Activated naive CD4-positive, alpha-beta T cell treated with anti-CD3 and anti-CD28 coated beads for 36 hours (primary cell): ENCODE data around the gene MAST2. TPM values are rescaled to one million over a fixed set of nuclear protein-coding genes. Genes with fewer than 3 reads are reported as not detected.

Experiments
- CTCF ChIA-PET: fragments of 350-600 bp; sonication (Branson Sonifier 250); formaldehyde crosslinking; loops from one replicate; lab custom pipeline; 2021; ENCODE audit warnings: antibody characterized with exemption; lab: Charles Lee
- DNase-seq: peaks from one replicate; pipeline ENCODE4 v3.0.0-alpha.2; 2020
- H3K27ac Mint-ChIP-seq: one replicate; pipeline ENCODE4 v1.8.0; 2021; ENCODE audit warnings: mild to moderate bottlenecking, mixed read lengths
- H3K27me3 Mint-ChIP-seq: one replicate; pipeline ENCODE4 v1.8.0; 2021; ENCODE audit warnings: low read depth, mixed read lengths
- H3K36me3 Mint-ChIP-seq: one replicate; pipeline ENCODE4 v1.8.0; 2021; ENCODE audit warnings: low read depth, mixed read lengths
- H3K4me1 Mint-ChIP-seq: one replicate; pipeline ENCODE4 v1.8.0; 2021; ENCODE audit warnings: low read depth, mixed read lengths
- H3K4me3 Mint-ChIP-seq: one replicate; pipeline ENCODE4 v1.8.0; 2021; ENCODE audit warnings: mild to moderate bottlenecking, moderate library complexity, mixed read lengths
- H3K9me3 Mint-ChIP-seq: one replicate; pipeline ENCODE4 v1.8.0; 2021; ENCODE audit warnings: mixed read lengths
- intact Hi-C: fragments of 100-400 bp; cut with micrococcal nuclease; formaldehyde crosslinking; loops from one replicate; pipeline ENCODE4 v1.15.1; 2023
- total RNA-seq, 2 experiments: library from RNA; stranded (reverse); gene quantifications; one replicate each; pipeline ENCODE4 v1.2.3, GENCODE V29; 2021

MAST2 gene
- total RNA-seq, 2 experiments from 2014 or later: 21.7 to 22.1 TPM

- intact Hi-C loops: no loop called here
- H3K4me1 Mint-ChIP-seq: no peaks in the 10 kb centered on the region
- no peaks in the 10 kb centered on the region for H3K27me3 Mint-ChIP-seq
- peaks cover 21% of the 10 kb centered on the region for H3K36me3 Mint-ChIP-seq
- no peaks in the 10 kb centered on the region for H3K9me3 Mint-ChIP-seq
- no peak overlapping the region for H3K27ac Mint-ChIP-seq
- no peak for DNase-seq
- no peak overlapping the region for H3K4me3 Mint-ChIP-seq
- CTCF ChIA-PET: no interaction called here
Measured at GRCh38 chr1:46005594-46005993, 202.2 kb downstream of the MAST2 start.

- CTCF ChIA-PET: no interaction called here
- peaks cover 22% of the 10 kb centered on the region for H3K36me3 Mint-ChIP-seq
Measured at GRCh38 chr1:46008585-46008984, 205.2 kb downstream of the MAST2 start.

GRCh38 chr1:46010611-46011010, 207.2 kb downstream of the MAST2 start:
- H3K9me3 Mint-ChIP-seq: no peaks in the 10 kb centered on the region
- H3K36me3 Mint-ChIP-seq: peaks cover 24% of the 10 kb centered on the region
- no peaks in the 10 kb centered on the region for H3K27me3 Mint-ChIP-seq
- DNase-seq: no peak
- intact Hi-C loops: no loop called here
- H3K27ac Mint-ChIP-seq: no peak overlapping the region
- no peaks in the 10 kb centered on the region for H3K4me1 Mint-ChIP-seq
- CTCF ChIA-PET: no interaction called here
- no peak overlapping the region for H3K4me3 Mint-ChIP-seq

More at GRCh38 chr1:46008585-46008984, 205.2 kb downstream of the MAST2 start:
- no peak for DNase-seq
- intact Hi-C loops: no loop called here
- Mint-ChIP-seq H3K4me3 (no peak overlapping the region), H3K9me3 (no peaks in the 10 kb centered on the region), H3K27ac (no peak overlapping the region), H3K4me1 (no peaks in the 10 kb centered on the region), H3K27me3 (no peaks in the 10 kb centered on the region)

GRCh38 chr1:46011121-46011695, 207.8 kb downstream of the MAST2 start:
- CTCF ChIA-PET: no interaction called here
- peaks cover 24% of the 10 kb centered on the region for H3K36me3 Mint-ChIP-seq
- no peaks in the 10 kb centered on the region for H3K27me3 Mint-ChIP-seq

GRCh38 chr1:46012236-46012635, 208.8 kb downstream of the MAST2 start:
- H3K4me3 Mint-ChIP-seq: no peak overlapping the region
- H3K9me3 Mint-ChIP-seq: no peaks in the 10 kb centered on the region
- CTCF ChIA-PET: no interaction called here
- intact Hi-C loops: no loop called here
- H3K36me3 Mint-ChIP-seq: peaks cover 19% of the 10 kb centered on the region
- no peak for DNase-seq
- no peaks in the 10 kb centered on the region for H3K4me1 Mint-ChIP-seq
- no peaks in the 10 kb centered on the region for H3K27me3 Mint-ChIP-seq
- no peak overlapping the region for H3K27ac Mint-ChIP-seq

More at GRCh38 chr1:46011121-46011695, 207.8 kb downstream of the MAST2 start:
- Mint-ChIP-seq H3K4me1 (no peaks in the 10 kb centered on the region), H3K4me3 (no peak overlapping the region), H3K27ac (no peak overlapping the region), H3K9me3 (no peaks in the 10 kb centered on the region)
- no peak for DNase-seq
- intact Hi-C loops: no loop called here

GRCh38 chr1:46013581-46013980, 210.2 kb downstream of the MAST2 start:
- no peaks in the 10 kb centered on the region for H3K27me3 Mint-ChIP-seq
- no peak overlapping the region for H3K27ac Mint-ChIP-seq
- no peak overlapping the region for H3K4me3 Mint-ChIP-seq
- no peaks in the 10 kb centered on the region for H3K4me1 Mint-ChIP-seq
- CTCF ChIA-PET: interaction anchor here (0.6 kb wide), 1 partner anchor 9 kb away, joined by 3 read pairs; no protein-coding TSS in a partner anchor
- H3K36me3 Mint-ChIP-seq: peaks cover 12% of the 10 kb centered on the region
- intact Hi-C loops: no loop called here
- H3K9me3 Mint-ChIP-seq: no peaks in the 10 kb centered on the region
- no peak for DNase-seq

- H3K9me3 Mint-ChIP-seq: no peaks in the 10 kb centered on the region
- no peak overlapping the region for H3K4me3 Mint-ChIP-seq
- intact Hi-C loops: no loop called here
- CTCF ChIA-PET: interaction anchor here (0.5 kb wide), 1 partner anchor 213 kb away, joined by 3 read pairs; no protein-coding TSS in a partner anchor
- no peaks in the 10 kb centered on the region for H3K4me1 Mint-ChIP-seq
- DNase-seq: no peak
- H3K36me3 Mint-ChIP-seq: peaks cover 5% of the 10 kb centered on the region
- no peak overlapping the region for H3K27ac Mint-ChIP-seq
- no peaks in the 10 kb centered on the region for H3K27me3 Mint-ChIP-seq
Measured at GRCh38 chr1:46017876-46018503, 214.6 kb downstream of the MAST2 start.

GRCh38 chr1:46019348-46019747, 215.9 kb downstream of the MAST2 start:
- Mint-ChIP-seq H3K9me3 (no peaks in the 10 kb centered on the region), H3K27me3 (no peaks in the 10 kb centered on the region), H3K27ac (no peak overlapping the region), H3K4me3 (no peak overlapping the region), H3K4me1 (no peaks in the 10 kb centered on the region), H3K36me3 (peaks cover 8% of the 10 kb centered on the region)
- no peak for DNase-seq
- intact Hi-C loops: no loop called here
- CTCF ChIA-PET: no interaction called here

- intact Hi-C loops: no loop called here
- CTCF ChIA-PET: no interaction called here
- Mint-ChIP-seq H3K4me3 (no peak overlapping the region), H3K4me1 (no peaks in the 10 kb centered on the region), H3K27me3 (no peaks in the 10 kb centered on the region), H3K27ac (no peak overlapping the region), H3K36me3 (peaks cover 8% of the 10 kb centered on the region), H3K9me3 (no peaks in the 10 kb centered on the region)
- DNase-seq: no peak
Measured at GRCh38 chr1:46020010-46020409, 216.6 kb downstream of the MAST2 start.

GRCh38 chr1:46021046-46021996, 217.9 kb downstream of the MAST2 start:
- DNase-seq: peak; percentile 15
- intact Hi-C loops: no loop called here
- Mint-ChIP-seq H3K9me3 (no peaks in the 10 kb centered on the region), H3K27ac (no peak overlapping the region), H3K4me3 (no peak overlapping the region), H3K4me1 (no peaks in the 10 kb centered on the region), H3K36me3 (peaks cover 6% of the 10 kb centered on the region), H3K27me3 (no peaks in the 10 kb centered on the region)
- CTCF ChIA-PET: interaction anchor here (1.3 kb wide), 1 partner anchor 10 kb away, joined by 3 read pairs; no protein-coding TSS in a partner anchor

GRCh38 chr1:46026531-46026930, 223.1 kb downstream of the MAST2 start:
- no peak for DNase-seq
- H3K9me3 Mint-ChIP-seq: no peaks in the 10 kb centered on the region
- no peaks in the 10 kb centered on the region for H3K27me3 Mint-ChIP-seq
- no peak overlapping the region for H3K4me3 Mint-ChIP-seq
- no peaks in the 10 kb centered on the region for H3K4me1 Mint-ChIP-seq
- CTCF ChIA-PET: no interaction called here
- H3K36me3 Mint-ChIP-seq: peaks cover 7% of the 10 kb centered on the region
- no peak overlapping the region for H3K27ac Mint-ChIP-seq
- intact Hi-C loops: no loop called here

GRCh38 chr1:46027788-46028573, 224.6 kb downstream of the MAST2 start:
- no peaks in the 10 kb centered on the region for H3K9me3 Mint-ChIP-seq
- H3K4me3 Mint-ChIP-seq: no peak overlapping the region
- intact Hi-C loops: no loop called here
- no peak overlapping the region for H3K27ac Mint-ChIP-seq
- no peak for DNase-seq
- H3K27me3 Mint-ChIP-seq: no peaks in the 10 kb centered on the region
- CTCF ChIA-PET: no interaction called here
- H3K36me3 Mint-ChIP-seq: peaks cover 6% of the 10 kb centered on the region
- no peaks in the 10 kb centered on the region for H3K4me1 Mint-ChIP-seq
